ENCODE results near the gene TOR4A. TPM values are rescaled to one million over a fixed set of nuclear protein-coding genes. Genes with fewer than 3 reads are reported as not detected.

TOR4A gene
- total and polyA plus RNA-seq, 3 donors from 2014 or later, result 2.1 to 4.5 (median 3.4) TPM

GRCh38 chr9:137306066-137306849 is 28.7 kb downstream of the TOR4A start:
- Histone ChIP-seq H3K4me1 (peaks cover 36% of the 10 kb centered on the region), H3K27me3 (no peaks in the 10 kb centered on the region), H3K9me3 (no peaks in the 10 kb centered on the region), H3K36me3 (ENCODE audit: low read depth, missing control alignments) (no peaks in the 10 kb centered on the region), H3K4me3 (no peak overlapping the region), H3K27ac (peak overlapping the region in 1 of 2 donors; percentile 19)
- 43 to 45% methylated on average over 9 to 20 of the region's 30 CpGs for whole genome bisulfite sequencing, 2 donors
- TF ChIP-seq, protein P1, sequence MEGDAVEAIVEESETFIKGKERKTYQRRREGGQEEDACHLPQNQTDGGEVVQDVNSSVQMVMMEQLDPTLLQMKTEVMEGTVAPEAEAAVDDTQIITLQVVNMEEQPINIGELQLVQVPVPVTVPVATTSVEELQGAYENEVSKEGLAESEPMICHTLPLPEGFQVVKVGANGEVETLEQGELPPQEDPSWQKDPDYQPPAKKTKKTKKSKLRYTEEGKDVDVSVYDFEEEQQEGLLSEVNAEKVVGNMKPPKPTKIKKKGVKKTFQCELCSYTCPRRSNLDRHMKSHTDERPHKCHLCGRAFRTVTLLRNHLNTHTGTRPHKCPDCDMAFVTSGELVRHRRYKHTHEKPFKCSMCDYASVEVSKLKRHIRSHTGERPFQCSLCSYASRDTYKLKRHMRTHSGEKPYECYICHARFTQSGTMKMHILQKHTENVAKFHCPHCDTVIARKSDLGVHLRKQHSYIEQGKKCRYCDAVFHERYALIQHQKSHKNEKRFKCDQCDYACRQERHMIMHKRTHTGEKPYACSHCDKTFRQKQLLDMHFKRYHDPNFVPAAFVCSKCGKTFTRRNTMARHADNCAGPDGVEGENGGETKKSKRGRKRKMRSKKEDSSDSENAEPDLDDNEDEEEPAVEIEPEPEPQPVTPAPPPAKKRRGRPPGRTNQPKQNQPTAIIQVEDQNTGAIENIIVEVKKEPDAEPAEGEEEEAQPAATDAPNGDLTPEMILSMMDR (IDR thresholded peaks at IDR 0.05), result no peak
- TF ChIP-seq POLR2A (IDR thresholded peaks at IDR 0.05), result no peak
- intact Hi-C loops (cut with DNase I; ENCODE audit: low total_unique reads), result no loop called here
- DNase-seq, result no peak

GRCh38 chr9:137306850-137307254 is 29.3 kb downstream of the TOR4A start:
- Histone ChIP-seq H3K4me3 (no peak overlapping the region), H3K27ac (no peak overlapping the region), H3K36me3 (ENCODE audit: low read depth, missing control alignments) (no peaks in the 10 kb centered on the region), H3K9me3 (no peaks in the 10 kb centered on the region), H3K27me3 (no peaks in the 10 kb centered on the region), H3K4me1 (peaks cover 36% of the 10 kb centered on the region)
- TF ChIP-seq, protein P1 (IDR thresholded peaks at IDR 0.05), result no peak
- TF ChIP-seq POLR2A (IDR thresholded peaks at IDR 0.05), result no peak
- no peak for DNase-seq
- intact Hi-C loops (cut with DNase I; ENCODE audit: low total_unique reads), result no loop called here
- 38 to 80% methylated on average over 1 to 15 of the region's 23 CpGs for WGBS, 2 donors

DNA sequence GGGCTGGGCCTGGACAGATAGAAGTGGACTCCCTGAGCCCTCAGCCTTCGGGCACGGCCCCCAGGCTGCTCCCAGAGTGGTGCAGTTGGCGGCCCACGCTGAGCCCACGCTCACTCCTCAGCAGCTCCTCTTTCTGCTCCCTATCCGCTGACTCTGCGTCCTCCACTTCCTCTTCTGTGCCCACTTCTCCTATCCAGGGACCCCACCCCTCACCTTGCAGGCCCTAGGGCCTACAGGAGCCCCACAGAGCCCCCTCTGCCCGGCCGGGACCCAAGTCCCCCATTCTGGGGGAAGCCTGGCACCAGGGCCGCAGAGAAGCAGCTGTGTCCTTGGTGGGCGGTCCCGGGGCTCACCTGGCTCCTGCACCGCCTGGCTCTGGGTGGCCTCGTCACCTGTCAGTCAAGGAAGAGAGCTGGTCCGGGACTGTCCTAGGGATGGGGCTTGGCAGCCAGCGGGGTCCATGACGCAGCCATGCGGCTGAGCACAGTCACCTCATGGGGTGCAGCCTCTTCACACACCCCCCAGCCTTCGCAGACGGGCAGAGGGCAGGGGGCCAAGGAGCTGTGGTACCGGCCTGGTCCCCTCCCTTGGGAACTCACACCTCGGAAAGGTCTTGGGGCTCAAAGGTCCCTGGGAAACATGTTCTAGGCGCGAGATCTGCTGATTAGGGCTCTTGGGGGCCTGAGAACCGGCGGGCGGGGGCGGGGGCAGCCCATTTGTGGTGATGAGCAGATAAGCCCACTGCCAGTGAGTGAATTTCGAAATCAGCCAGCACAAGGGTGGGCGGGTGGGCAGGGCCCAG is 29.9 kb downstream of the TOR4A start:
- H3K4me1 ChIP-seq, result peaks cover 36% of the 10 kb centered on the region
- no peaks in the 10 kb centered on the region for H3K9me3 ChIP-seq
- TF ChIP-seq, protein P1 (IDR thresholded peaks at IDR 0.05), result no peak
- no peak for TF ChIP-seq POLR2A (IDR thresholded peaks at IDR 0.05)
- H3K27ac ChIP-seq, result no peak overlapping the region
- H3K4me3 ChIP-seq, result no peak overlapping the region
- H3K27me3 ChIP-seq, result no peaks in the 10 kb centered on the region
- 50 to 75% methylated on average over 4 to 28 of the region's 30 CpGs for WGBS, 2 donors
- no peak for DNase-seq
- intact Hi-C loops (cut with DNase I; ENCODE audit: low total_unique reads), result no loop called here
- H3K36me3 ChIP-seq (ENCODE audit: low read depth, missing control alignments), result no peaks in the 10 kb centered on the region

GRCh38 chr9:137308057-137308619 is 30.6 kb downstream of the TOR4A start:
- Histone ChIP-seq H3K4me1 (peaks cover 31% of the 10 kb centered on the region), H3K27ac (no peak overlapping the region), H3K27me3 (no peaks in the 10 kb centered on the region), H3K9me3 (no peaks in the 10 kb centered on the region), H3K4me3 (no peak overlapping the region), H3K36me3 (ENCODE audit: low read depth, missing control alignments) (no peaks in the 10 kb centered on the region)
- TF ChIP-seq POLR2A (IDR thresholded peaks at IDR 0.05), result no peak
- intact Hi-C loops (cut with DNase I; ENCODE audit: low total_unique reads), result no loop called here
- 56 to 71% methylated on average over 7 to 20 of the region's 20 CpGs for WGBS, 2 donors
- no peak for DNase-seq
